Measurements from ENCODE around the gene TMCO6.
"Not testable (repeated sequence)": the region's sequence is repeated elsewhere in the genome, so short reads cannot be mapped to it uniquely, and the experiment has no call there.

TMCO6 gene

DNA sequence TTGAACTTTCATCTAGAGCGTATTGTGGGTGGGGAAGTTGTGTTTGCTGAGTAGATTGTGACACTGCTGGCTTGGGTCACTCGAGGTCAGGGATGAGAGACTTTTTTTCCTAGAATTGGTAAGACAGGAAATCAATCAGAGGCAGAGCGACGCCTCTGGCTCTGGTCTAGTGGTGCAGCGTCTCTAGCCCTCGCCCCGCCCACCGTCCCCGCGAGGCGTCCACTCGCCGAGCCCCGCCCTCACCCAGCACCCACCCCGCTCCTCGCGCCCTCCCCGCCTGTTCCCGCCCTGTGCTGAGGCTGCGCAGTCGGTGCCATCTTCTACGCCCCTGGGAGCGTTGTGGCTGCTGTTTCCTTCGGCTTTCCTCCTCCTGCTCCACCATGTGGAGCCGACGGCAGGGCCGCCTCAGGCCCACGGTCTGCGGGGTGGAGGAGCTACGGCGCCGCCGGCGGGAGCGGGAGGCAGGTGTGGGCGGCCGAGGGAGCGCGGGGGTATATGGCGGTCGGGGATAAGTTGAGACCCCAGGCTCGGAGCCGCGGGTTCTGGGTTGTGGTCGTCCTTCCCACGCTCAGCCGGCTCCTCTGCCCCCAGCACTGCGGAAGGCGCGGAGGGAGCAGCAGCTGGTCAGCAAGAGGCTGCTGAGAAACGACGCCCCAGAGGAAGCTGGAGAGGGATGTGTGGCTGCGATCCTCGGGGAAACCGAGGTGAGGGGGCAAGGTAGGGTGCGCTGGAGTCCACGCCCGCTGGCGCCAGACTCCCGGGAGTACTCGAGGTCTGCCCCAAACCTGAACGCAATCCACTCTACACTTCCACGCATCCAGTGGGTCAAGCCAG, at the start of gene TMCO6:
Gene TMCO6, plus strand, starts transcription at position 304 of the 834 bp plus-strand sequence. Its CDS starts 77 bp downstream, at position 381.
- peak; percentile 97 to 98 for DNase-seq

- no peak for DNase-seq
Observed at GRCh38 chr5:140590861-140591260, 48.4 kb upstream of the TMCO6 start.

DNA sequence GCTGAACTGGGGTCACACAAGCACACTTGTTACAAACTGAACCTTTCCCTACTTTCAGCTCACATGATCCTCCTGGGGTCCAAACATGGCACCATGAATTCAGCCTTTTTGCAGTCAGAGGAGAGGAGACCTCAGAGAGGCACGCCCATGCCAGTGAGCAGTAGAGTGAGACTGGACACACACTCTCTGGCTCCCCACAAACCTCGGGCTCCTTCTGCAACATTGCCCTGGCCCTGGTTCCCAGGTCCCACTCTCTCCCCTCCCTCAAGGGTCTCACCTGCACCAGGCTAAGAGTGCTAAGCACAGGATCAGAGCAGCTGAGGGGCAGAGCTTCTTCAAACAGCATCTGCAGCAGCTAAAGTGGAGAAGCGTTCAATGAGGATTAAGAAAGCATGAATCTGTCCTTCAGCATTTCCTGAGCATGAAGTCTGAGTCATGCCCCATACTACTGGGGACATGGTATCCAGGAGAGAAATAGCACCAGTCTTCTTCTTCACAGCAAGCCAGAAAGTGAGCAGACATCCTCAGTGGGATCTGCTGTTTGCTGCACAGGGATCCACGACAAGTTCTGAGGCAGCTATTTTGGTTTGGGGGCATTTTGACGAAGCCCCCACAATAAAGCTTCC, 47.4 kb upstream of the TMCO6 start:
- DNase-seq = no peak

DNA sequence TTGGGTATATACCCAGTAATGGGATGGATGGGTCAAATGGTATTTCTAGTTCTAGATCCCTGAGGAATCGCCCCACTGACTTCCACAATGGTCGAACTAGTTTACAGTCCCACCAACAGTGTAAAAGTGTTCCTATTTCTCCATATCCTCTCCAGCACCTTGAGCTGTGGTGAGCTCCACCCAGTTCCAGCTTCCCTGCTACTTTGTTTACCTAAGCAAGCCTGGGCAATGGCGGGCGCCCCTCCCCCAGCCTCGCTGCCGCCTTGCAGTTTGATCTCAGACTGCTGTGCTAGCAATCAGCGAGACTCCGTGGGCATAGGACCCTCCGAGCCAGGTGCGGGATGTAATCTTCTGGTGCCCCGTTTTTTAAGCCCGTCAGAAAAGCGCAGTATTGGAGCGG, 46.2 kb upstream of the TMCO6 start:
- DNase-seq = not testable (repeated sequence)

- no peak for DNase-seq
Observed at GRCh38 chr5:140594169-140594568, 45.1 kb upstream of the TMCO6 start.

DNA sequence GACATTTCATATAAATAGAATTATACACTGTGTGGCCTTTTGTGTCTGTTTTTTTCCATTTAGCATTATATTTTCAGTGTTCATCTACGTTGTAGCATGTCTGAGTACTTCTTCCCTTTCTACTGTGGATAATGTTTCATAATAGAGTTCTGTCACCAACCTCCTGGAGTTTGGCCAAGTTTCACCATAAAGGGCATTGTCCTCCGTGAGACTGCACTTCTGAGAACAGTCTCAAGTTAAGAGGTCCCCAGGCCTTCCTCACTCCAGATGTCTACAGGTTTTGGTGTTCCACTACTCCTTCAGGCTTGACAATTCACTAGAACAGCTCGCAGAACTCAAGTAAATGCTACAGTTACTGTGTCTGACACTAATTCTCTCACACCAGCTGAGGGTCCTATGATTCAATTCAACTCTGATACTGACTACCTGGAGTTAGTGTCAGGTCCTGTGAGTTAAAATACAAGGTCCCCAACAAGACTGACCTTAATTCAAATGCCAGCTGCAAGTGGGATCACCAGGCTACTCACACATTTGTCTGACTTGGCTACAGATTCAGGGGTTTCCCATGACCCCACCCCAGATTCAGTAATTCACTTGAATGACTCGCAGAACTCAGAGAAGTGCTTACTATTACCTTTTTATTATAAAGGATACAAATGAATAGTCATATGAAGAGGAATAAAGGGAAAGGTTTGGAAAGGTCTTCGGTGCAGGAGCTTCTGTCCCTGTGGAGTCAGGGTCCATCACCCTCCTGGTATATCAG, 43.5 kb upstream of the TMCO6 start:
- peak; percentile 16 to 53 for DNase-seq

DNA sequence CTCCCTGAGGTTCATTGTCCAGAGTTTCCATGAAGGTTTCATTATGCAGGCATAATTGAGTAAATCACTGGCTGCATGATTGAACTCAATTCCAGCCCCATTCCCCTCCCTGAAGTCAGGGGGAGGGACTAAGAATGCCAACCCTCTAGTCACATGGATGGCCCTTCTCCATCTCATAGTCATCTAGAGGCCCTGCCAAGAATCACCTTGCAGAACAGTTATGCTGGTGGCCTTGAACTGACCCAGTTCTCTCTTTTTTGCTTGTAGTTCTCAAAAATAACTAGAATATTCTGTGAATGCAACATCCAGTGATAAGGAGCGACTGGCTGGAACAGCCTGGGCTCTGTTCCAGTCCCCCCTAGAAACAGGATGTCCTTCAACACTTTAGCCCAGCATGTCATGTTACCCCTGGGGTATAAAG, 42.9 kb upstream of the TMCO6 start:
- no peak for DNase-seq

- no peak for DNase-seq
Observed at GRCh38 chr5:140598836-140599235, 40.4 kb upstream of the TMCO6 start.

DNA sequence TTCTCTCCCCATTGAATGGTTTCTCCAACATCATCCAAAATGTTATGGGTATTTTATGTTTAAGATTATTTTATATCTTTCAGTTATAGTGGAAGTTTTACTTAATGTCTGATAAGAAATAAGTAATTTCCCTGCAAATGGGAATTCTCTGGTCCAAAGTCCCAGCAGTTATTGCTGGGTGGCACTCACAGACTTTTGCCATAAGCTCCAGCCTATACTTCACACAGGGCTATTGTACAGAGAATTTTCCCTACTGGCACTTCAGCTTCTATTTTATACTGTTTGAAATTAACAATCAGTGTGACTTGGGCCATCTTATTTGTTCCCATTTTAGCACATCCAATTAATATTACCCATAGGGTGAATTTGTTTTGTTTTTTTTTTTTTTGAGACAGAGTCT, 39.2 kb upstream of the TMCO6 start:
- no peak for DNase-seq

DNA sequence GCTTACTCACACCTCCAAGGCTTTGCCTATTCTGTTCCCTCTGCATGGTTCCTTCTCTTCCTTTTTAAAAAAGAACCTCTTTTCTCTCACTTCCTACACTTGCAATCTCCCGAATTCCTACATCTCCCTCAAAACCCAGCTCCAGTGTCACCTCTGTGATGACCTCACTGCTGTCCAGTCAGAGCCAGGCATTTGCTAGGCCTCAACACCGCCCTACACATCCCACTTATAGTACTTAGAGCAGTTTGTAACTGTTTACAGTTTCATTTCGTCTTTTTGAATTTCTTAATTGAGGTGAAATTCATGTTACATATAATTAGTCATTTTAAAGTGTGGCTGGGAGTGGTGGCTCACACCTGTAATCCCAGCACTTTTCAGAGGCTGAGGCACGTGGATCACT, 37.1 kb upstream of the TMCO6 start:
- peak in 1 of 2 donors; percentile 18 for DNase-seq

DNA sequence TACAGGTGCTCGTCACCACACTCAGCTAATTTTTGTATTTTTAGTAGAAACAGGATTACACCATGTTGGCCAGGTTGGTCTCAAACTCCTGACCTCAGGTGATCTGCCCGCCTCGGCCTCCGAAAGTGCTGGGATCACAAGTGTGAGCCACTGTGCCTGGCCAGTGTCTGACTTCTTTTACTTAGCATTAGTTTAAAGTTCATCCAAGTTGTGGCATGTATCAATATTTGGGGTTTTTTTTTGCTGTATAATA, 35.9 kb upstream of the TMCO6 start:
- DNase-seq = not testable (repeated sequence)

DNA sequence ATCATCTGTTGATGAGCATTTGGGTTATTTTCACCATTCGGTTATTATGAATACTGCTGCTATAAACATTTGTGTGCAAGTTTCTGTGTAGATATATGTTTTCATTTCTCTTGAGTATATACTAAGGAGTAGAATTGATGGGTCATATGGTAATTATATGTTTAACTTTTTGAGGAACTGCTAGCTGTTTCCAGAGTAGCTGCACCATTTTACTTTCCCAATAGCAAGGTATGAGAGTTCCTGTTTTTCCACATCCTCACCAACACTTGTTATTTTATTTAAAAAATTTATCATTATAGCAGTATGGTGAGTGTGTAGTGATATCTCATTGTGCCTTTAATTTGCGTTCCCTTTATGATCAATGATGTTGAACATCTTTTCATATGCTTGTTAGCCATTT, 35.5 kb upstream of the TMCO6 start:
- DNase-seq = no peak

- no peak for DNase-seq
Observed at GRCh38 chr5:140605879-140606278, 33.4 kb upstream of the TMCO6 start.

- DNase-seq = no peak
Observed at GRCh38 chr5:140607031-140607430, 32.2 kb upstream of the TMCO6 start.

DNA sequence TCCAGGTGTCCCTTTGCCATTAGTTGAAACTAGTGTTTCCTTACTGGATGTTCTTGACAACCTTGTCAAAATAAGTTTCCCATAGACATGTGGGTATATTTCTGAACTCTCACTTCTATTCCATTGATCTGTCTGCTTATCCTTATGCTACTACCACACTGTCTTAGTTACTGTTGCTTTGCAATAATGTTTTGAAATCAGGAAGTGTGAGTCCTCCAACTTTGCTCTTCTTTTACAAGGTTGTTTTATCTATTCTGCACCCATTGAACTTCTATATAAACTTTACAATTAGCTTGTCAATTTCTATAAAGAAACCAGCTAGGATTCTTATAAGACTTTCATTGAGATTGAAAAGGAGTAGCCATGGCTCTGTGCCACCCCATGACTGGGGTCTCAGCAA, 30.5 kb upstream of the TMCO6 start:
- no peak for DNase-seq

GRCh38 chr5:140609126-140609525, 30.1 kb upstream of the TMCO6 start:
- DNase-seq = peak in 1 of 2 donors; percentile 54

DNA sequence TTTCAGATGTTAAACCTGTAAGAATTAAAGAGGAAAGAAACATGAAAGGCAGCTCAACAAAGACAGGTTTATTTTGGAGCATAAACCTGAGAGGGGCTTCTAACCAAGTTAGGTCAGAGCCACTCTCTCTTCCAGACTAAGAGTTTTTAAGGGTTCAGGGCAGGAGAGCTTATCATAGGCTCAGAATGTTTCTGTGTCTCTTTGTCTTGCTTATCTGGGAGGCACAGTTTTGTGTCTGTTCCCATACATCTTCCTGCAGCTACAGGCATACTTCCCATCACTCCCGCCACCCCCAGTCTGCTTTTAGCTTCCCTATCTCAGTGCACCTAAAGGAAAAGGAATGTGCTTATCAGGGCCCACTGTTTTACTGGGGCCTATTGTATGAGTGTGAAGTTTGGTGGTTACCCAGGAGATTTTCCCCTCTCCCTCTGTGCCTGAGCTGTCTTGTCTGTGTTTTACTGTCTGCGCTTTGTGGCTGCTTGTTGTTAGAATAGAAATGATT, 28.2 kb upstream of the TMCO6 start:
- DNase-seq = no peak

DNA sequence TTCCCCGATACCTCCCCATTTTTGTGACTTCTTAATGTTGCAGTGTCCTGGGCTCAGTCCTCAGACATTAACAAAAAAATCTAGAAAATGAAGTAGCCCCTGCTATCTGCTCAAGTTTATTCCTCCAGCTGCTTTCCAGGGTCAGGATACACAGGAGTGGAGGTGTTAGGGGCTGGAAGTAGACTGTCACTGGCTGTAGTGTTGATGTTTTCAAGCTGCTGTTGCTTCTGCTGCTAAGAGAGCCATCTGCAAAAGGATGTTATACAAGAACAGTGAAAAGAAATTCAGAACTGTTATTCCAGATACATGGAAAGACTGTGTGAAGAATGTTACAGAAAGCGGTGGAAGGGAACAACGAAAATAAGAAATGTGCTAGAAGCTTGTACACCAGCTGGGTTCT, 16.9 kb upstream of the TMCO6 start:
- DNase-seq = no peak

- DNase-seq = not testable (repeated sequence)
Observed at GRCh38 chr5:140623061-140623460, 16.2 kb upstream of the TMCO6 start.

- DNase-seq = not testable (repeated sequence)
Observed at GRCh38 chr5:140624886-140625285, 14.4 kb upstream of the TMCO6 start.

DNA sequence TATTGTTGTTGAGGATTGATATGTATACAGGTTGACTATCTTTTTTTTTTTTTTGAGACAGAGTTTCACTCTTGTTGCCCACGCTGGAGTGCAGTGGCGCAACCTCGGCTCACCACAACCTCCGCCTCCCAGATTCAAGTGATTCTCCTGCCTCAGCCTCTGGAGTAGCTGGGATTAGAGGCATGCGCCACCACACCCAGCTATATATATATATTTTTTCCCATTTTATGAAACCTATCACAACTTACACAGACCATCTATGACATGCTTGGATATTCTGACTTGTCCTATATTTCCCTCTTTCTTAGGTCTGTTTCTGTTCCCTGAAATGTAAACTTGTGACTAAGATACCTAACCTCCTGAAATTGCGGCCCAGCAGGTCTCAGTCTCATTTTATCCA, 11.3 kb upstream of the TMCO6 start:
- no peak for DNase-seq

- no peak for DNase-seq
Observed at GRCh38 chr5:140628711-140629110, 10.5 kb upstream of the TMCO6 start.

DNA sequence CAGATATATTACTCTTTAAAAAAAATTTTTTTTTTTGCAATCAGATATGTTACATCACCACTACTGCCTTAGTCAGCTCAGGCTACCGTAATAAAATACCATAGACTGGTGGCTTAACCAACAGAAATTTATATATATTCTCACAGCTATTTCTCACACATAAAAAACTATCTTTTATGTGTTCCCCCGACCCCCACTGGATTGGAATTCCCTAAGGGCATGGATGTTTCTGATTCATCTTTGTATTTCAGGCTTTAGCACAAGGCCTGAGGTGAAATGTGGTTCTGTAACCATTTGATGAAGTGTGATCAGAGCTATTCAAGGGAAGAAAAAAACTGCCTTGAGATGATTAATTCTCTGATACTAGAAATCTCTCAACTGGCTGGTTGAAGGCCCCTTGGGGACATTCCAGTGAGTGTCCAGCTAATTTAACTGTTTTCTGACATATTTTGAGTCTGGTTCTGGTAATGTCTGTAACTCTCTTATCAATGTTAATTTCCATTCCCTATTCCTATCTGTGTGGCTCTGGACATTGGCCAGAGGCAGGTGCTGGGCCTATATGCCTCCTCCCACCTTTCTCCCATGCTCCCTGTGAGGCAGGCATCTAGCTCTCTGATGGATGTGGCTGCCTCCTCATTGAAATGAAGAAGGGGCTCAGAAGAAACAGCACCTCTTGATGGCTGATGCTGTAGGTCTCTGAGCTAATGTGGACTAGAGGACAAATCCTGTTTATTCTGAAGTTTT, 8.8 kb upstream of the TMCO6 start:
- no peak for DNase-seq
